Ascending aorta (tissue), 2 donors: ENCODE measurements around the gene MRPS12. TPM values are rescaled to one million over a fixed set of nuclear protein-coding genes. Genes with fewer than 3 reads are reported as not detected.
"Not testable (repeated sequence)": the region's sequence is repeated elsewhere in the genome, so short reads cannot be mapped to it uniquely, and the experiment has no call there.

ENCODE experiments used
- DNase-seq, 2 donors: peaks; one replicate each; pipeline ENCODE4 v3.0.0-alpha.2; 2019; ENCODE audit warnings: low spot score in 2 of 2
- H3K27ac ChIP-seq, 2 donors: fragments of 200-600 bp; sonication (generic); one replicate each; pipeline ENCODE4 v1.5.1; 2016 to 2017; ENCODE audit warnings: mild to moderate bottlenecking in 1 of 2
- H3K27me3 ChIP-seq: fragments of 200-600 bp; sonication (generic); one replicate; pipeline ENCODE4 v1.5.1; 2017
- H3K36me3 ChIP-seq, 2 donors: fragments of 200-600 bp; sonication (generic); one replicate each; pipeline ENCODE4 v1.5.1; 2016
- H3K4me1 ChIP-seq, 2 donors: fragments of 200-600 bp; sonication (generic); one replicate each; pipeline ENCODE4 v1.5.1; 2016 to 2017; ENCODE audit warnings: mild to moderate bottlenecking in 1 of 2
- H3K4me3 ChIP-seq, 2 donors: fragments of 200-600 bp; sonication (generic); one replicate each; pipeline ENCODE4 v1.5.1; 2016 to 2017; ENCODE audit warnings: mild to moderate bottlenecking in 1 of 2
- H3K9me3 ChIP-seq, 2 donors: fragments of 200-600 bp; sonication (generic); one replicate each; pipeline ENCODE4 v1.5.1; 2016
- intact Hi-C: fragments of 100-400 bp; cut with DNase I; formaldehyde crosslinking; loops from one replicate; pipeline ENCODE4 v1.15.1; 2023
- total RNA-seq: library from RNA; depleted of rRNA; stranded (reverse); fragments of >200 nt; gene quantifications from one replicate; pipeline ENCODE4 v1.1.0, GENCODE V29; 2016
- TF ChIP-seq, protein P1 (sequence below), 3 experiments: fragments of 200-600 bp in 2 of 3; fragments of 450-650 bp in 1 of 3; sonication (generic) in 2 of 3; IDR thresholded peaks; one replicate each; pipeline ENCODE4 v1.5.1; 2016 to 2019; ENCODE audit warnings: antibody characterized with exemption in 3 of 3, mild to moderate bottlenecking in 1 of 3, moderate library complexity in 1 of 3

The MRPS12 gene
- total RNA-seq, 1 donor from 2014 or later: 9.9 TPM

DNA sequence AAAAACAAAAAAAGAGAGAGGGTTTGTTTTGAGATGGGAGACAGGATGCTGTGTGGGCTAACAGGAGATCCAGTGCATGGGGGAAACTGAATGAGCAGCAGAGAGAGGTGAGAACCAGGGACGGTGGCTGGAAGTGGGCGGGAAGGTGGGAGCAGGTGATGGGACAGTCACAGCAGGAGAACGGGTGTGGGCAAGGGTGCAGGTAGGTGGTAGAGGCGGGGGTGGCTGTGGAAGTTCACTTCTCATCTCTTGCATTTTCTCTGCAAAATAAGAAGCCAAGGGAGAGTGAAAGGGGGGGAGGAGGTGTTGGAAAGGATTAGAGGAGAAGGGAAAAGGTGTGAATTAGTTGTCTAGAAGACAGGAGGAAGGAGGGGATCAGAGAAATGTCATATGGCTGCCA is 22.9 kb downstream of the MRPS12 start:
- peaks cover 4 to 6% of the 10 kb centered on the region in 2 donors for H3K4me1 ChIP-seq
- no peaks in the 10 kb centered on the region for H3K27me3 ChIP-seq
- intact Hi-C loops: no loop called here
- H3K27ac ChIP-seq: no peak overlapping the region
- TF ChIP-seq, protein P1, sequence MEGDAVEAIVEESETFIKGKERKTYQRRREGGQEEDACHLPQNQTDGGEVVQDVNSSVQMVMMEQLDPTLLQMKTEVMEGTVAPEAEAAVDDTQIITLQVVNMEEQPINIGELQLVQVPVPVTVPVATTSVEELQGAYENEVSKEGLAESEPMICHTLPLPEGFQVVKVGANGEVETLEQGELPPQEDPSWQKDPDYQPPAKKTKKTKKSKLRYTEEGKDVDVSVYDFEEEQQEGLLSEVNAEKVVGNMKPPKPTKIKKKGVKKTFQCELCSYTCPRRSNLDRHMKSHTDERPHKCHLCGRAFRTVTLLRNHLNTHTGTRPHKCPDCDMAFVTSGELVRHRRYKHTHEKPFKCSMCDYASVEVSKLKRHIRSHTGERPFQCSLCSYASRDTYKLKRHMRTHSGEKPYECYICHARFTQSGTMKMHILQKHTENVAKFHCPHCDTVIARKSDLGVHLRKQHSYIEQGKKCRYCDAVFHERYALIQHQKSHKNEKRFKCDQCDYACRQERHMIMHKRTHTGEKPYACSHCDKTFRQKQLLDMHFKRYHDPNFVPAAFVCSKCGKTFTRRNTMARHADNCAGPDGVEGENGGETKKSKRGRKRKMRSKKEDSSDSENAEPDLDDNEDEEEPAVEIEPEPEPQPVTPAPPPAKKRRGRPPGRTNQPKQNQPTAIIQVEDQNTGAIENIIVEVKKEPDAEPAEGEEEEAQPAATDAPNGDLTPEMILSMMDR (IDR thresholded peaks at IDR 0.05): no peak
- no peak for DNase-seq
- peaks cover 0 to 11% of the 10 kb centered on the region in 2 donors for H3K36me3 ChIP-seq
- no peaks in the 10 kb centered on the region for H3K9me3 ChIP-seq
- no peak overlapping the region for H3K4me3 ChIP-seq

DNA sequence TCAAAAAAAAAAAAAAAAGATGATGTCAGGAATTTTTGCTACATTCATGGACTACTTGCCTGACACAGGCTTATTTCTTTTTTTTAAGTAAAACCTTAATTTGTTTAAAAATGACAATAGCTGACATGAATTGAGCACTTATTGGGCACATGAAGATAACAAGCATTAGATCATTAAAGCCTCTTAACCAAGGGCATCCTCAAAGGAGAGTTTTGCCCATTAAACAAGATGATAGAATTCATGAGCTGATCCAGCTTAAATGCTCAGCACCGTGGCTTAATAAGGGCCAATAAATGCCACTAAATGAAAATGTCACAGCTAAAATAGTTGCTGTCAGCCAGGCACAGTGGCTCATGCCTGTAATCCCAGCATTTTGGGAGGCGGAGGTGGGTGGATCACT is 25.5 kb downstream of the MRPS12 start:
- no peaks in the 10 kb centered on the region for H3K9me3 ChIP-seq
- peaks cover 0 to 11% of the 10 kb centered on the region in 2 donors for H3K36me3 ChIP-seq
- H3K4me1 ChIP-seq: no peaks in the 10 kb centered on the region
- no peaks in the 10 kb centered on the region for H3K27me3 ChIP-seq
- DNase-seq: no peak
- H3K4me3 ChIP-seq: no peak overlapping the region
- no peak overlapping the region for H3K27ac ChIP-seq
- intact Hi-C loops: no loop called here
- TF ChIP-seq, protein P1 (IDR thresholded peaks at IDR 0.05): no peak

DNA sequence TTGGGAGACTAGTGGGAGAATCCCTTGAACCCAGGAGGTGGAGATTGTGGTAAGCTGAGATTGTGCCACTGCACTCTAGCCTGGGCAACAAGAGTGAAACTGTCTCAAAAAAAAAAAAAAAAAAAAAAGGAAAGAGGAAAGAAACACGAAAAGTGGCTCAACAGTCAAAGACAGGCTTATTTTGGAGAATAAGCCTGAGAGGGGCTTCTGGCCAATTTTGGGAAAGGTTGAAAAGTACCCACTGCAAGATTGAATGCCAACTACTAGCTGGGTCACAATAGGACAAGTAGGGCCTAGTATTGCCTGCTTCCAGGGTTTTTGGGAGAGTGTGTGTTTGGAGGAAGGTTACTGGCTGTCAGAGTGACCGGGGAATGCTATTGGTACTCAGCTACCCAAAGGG is 27.6 kb downstream of the MRPS12 start:
- no peak for DNase-seq
- intact Hi-C loops: no loop called here
- no peaks in the 10 kb centered on the region for H3K9me3 ChIP-seq
- no peak overlapping the region for H3K4me3 ChIP-seq
- no peaks in the 10 kb centered on the region for H3K27me3 ChIP-seq
- H3K4me1 ChIP-seq: no peaks in the 10 kb centered on the region
- H3K27ac ChIP-seq: no peak overlapping the region
- TF ChIP-seq, protein P1 (IDR thresholded peaks at IDR 0.05): no peak
- H3K36me3 ChIP-seq: peaks cover 0 to 11% of the 10 kb centered on the region in 2 donors

DNA sequence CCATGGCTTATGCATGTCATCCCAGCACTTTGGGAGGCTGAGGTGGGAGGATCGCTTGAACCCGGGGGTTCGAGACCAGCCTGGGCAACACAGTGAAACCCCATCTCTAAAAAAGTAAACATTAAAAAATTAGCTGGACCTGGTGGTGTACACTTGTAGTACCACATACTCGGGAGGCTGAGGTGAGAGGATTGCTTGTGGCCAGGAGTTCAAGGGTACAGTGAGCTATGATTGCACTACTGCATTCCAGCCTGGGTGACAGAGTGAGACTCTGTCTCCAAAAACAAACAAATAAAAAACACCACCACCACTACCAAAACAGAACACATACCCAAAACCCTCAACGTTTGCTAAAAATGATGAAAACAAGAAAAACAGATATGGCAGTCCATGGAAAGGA is 28.9 kb downstream of the MRPS12 start:
- no peaks in the 10 kb centered on the region for H3K4me1 ChIP-seq
- intact Hi-C loops: loop anchor here (5.0 kb wide), 2 partner anchors 73 to 368 kb away; partner anchors contain the start of gene FBXO27
- no peaks in the 10 kb centered on the region for H3K27me3 ChIP-seq
- no peak for DNase-seq
- H3K36me3 ChIP-seq: peaks cover 0 to 11% of the 10 kb centered on the region in 2 donors
- H3K9me3 ChIP-seq: no peaks in the 10 kb centered on the region
- TF ChIP-seq, protein P1 (IDR thresholded peaks at IDR 0.05): no peak
- H3K4me3 ChIP-seq: no peak overlapping the region
- no peak overlapping the region for H3K27ac ChIP-seq

DNA sequence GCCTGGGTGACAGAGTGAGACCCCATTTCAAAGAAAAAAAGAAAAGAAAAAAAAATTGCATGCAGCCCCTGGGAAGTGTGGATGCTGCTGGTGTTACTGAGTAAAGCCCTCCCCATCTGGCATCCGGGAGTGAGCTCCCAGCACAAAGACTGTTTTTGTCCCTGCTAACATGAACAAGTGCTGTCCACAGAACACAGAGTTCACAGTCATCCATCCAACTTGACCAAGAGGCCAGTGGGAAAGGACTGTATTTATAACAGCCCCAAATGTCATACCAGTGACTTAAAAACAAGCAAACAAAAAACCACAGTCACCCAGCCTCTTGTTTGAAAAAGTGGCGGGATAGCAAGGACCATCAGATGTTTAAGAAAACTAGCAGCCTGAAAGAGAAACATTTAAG is 34.0 kb downstream of the MRPS12 start:
- H3K4me3 ChIP-seq: no peak overlapping the region
- intact Hi-C loops: loop anchor here (5.0 kb wide), 2 partner anchors 68 to 363 kb away; partner anchors contain the start of gene FBXO27
- DNase-seq: no peak
- no peak overlapping the region for H3K27ac ChIP-seq
- H3K27me3 ChIP-seq: no peaks in the 10 kb centered on the region
- H3K9me3 ChIP-seq: no peaks in the 10 kb centered on the region
- H3K36me3 ChIP-seq: peaks cover 4 to 14% of the 10 kb centered on the region in 2 donors
- no peaks in the 10 kb centered on the region for H3K4me1 ChIP-seq
- TF ChIP-seq, protein P1 (IDR thresholded peaks at IDR 0.05): no peak

DNA sequence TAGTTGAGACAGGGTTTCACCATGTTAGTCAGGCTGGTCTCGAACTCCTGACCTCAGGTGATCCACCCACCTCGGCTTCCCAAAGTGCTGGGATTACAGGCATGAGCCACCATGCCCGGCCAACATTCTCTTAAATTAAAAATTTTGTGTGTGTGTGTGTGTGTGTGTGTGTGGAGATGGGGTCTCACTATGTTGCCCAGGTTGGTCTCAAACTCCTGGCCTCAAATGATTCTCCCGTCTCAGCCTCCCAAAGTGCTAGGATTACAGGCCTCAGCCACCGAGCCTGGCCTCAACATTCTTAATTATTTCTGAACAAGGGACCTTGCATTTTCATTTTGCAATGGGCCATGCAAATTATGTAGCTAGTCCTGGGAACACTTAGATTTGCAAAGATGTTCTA is 35.4 kb downstream of the MRPS12 start:
- H3K36me3 ChIP-seq: peaks cover 4 to 14% of the 10 kb centered on the region in 2 donors
- H3K4me1 ChIP-seq, H3K4me3 ChIP-seq, H3K9me3 ChIP-seq, intact Hi-C loops, H3K27me3 ChIP-seq, DNase-seq, H3K27ac ChIP-seq: not testable (repeated sequence)
